NK-92 treated with Interleukin-12 subunit alpha and Interleukin-12 subunit beta, amount 100 ng/mL, for 24 hours (cell line): ENCODE data around the gene ZBTB7C.

Experiments
- DNase-seq: peaks from one replicate; lab custom pipeline; 2025; lab: John Stamatoyannopoulos, UW

Gene ZBTB7C

DNA sequence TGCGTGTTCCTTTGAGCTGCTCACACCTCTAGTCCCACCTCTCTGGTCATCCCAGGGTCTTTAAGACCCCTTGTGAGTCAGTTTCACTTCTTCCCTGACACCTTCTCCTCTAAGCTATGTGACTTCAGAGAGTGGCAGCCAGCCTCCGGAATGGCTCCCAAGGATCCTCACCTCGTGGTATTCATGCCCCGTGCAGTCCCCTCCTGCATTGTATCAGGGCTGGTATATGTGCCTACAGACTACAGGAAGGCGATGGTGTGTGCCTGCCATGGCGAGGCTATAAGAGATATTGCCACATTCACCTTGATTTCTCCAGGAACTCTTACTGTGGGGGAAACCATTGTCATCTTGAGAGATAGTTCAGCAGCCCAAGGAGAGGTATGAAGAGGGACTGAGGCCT, 350.7 kb downstream of the ZBTB7C start:
- DNase-seq: no peak

DNA sequence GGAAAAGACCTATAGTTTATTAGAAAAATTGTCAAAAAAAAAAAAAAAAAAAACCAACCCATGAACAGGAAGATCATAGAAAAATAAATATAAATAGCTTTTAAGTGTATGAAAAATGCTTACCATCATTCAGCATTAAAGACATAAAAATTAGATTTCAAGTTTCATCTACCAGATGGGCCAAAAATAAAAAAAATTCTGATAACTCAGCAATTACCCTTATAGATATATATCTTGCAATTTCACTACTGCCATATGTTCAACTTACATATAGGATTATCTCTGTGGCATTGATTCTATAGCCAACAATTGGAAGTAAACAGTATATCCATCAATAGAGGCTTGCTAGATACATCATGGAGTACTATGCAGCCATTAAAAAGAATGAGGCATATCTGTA, 352.2 kb downstream of the ZBTB7C start:
- no peak for DNase-seq

DNA sequence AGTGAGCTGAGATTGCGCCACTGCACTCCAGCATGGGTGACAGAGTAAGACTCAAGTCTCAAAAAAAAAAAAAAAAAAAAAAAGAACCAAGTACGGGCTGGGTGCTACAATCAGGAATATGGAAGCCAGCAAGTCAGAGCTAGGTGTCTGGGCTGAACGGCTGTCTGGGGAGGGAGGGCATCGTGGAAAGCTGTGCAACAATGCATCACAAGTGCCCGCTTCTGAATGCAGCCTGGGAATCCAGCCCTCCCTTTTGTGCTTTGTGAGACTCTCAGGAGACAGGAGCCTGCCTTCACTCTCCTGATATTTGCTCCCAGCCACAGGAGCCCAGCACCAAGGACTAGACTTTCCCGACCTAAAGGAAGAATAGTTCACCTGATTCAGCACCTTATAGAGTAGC, 353.8 kb downstream of the ZBTB7C start:
- DNase-seq: no peak

DNA sequence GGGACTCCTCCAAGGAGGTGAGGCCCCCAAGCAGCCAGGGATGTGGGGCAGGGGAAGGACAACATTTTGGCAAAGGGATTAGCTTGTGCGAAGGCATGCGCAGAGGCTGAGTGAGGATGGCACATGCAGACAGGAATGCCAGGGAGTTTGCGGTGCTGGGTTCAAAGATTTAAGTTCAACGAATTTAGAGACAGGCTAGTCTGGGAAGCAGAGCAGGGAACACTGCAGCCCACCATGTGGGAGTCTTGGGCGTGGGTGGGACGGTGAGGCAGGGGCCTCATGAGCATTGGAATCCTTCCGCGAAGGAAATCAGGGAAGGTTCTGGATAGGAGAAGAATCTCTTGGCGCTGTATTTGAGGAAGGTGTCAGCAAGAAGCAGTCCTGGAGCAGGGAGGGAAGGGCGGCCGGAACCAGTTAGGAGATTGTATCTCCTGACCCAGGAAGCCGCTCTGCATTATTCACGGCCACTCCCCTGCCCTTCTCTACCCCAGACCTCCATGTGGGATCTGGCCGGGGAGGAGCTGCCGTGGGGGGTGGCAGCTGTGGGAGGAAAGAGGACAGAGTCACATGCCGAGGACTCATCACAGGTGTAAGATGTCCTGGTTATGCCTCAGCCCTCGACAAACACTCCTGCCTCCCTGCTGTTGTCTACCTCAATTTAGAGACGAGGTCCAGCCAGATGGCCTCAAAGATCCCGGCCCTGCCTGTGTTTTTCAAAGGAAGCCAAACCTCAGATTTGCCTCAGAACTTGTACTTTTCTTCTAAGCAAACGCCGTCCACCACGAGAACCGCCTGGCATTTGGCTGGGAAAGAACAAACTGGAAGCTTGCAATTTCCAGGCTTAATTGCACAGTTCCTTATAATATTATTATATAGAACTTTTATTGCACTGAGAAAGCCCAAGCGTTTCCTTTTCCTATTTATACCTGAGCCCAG, 355.0 kb downstream of the ZBTB7C start:
- DNase-seq: no peak

DNA sequence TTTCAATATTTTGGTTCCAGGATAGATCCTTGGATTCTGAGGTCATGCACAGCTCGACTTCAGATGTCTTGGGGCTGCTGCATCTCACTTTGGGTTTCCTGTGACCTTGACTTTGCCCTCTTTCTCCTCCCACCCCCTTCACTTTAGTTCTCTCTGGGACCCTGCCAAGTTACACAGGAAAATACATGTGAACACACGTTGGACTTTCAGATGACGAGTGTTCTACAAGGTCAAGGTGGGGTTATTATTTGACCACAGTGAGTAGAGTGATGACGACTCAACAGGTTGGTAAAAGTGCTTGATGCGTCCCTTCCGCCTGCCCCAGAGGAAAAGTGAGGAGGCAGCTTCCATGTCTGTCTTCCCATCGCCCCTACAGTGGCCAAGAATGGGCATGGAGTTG, 356.3 kb downstream of the ZBTB7C start:
- no peak for DNase-seq

DNA sequence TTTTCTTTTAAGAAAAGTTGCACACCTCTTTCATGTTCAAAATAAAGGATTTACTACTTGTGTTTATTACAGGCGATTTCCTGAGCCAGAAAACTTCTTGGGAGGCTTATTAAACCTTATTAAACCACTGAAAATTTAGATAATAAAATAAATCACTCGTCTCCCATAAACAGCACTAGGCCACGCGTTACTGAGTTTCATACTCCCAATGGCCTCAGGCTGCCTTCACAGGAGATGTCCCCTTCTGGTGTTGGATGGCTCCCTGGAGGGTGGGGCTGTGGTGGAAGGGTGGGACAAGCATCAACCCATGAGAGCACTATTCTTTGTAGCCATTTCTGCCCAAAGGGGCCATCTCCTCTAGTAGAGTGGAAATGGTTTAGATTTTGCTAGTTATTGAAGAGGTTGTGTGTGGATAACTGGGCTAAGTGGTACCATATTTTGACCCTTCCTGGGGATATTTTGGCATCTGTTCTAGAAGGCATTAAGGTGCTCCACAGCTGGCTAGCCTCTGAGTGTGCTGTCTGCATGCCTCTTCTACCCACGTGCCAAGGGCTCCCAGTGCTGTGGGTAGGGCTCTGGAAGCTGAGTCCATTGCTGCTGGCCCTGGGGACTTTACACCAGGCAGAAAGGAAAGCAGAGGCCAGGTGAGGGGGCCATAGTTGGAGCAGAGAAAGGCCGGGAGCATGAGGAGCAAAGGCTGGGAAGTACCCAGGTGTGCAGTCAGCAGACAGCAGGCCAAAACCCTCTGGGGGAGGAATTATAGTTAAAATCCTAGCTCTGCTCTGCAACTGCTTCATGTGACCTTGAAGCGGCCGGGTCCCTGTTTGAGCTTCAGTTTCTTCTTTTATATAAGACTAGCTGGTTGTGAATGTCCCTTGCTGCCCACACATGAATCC, 357.0 kb downstream of the ZBTB7C start:
- no peak for DNase-seq

DNA sequence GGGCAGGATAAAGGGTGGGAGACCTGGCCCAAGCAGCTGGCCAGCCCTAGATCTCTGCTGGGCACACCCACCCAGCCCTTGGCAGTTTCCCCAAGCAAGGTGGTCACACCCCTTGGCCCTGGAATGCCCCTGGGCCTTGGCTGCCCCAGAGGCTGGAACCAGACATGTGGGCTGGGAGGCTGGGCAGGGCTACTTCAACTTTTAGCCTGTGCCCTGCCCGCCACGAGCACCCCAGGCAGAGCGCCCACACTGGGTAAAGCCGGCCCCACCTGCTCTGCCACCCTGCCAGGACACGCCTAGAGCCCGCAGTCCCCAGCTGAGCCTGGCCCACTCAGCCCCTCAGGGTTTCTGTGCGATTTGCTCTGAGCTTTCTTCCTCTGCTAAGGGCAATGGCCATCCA, 359.0 kb downstream of the ZBTB7C start:
- DNase-seq: no peak

DNA sequence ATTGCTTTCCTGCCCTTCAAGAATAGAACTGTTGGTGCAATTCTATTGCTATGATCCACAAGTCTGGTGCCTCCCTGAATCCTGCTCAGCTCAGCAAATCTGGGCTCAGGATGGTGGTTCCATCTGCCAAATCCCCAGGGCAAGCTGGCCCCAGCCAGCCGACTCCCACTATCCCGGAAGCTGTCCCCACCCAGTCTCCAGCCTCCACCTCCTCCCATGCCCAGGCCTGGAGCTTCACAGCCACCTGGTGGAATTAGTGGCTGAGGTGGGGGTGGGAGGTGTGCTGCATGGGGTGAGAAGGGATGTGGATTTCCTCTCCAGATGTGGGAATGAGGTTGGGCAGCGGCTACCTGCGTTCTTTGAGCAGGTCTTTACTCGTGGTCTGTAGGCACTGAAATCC, 359.4 kb downstream of the ZBTB7C start:
- no peak for DNase-seq

DNA sequence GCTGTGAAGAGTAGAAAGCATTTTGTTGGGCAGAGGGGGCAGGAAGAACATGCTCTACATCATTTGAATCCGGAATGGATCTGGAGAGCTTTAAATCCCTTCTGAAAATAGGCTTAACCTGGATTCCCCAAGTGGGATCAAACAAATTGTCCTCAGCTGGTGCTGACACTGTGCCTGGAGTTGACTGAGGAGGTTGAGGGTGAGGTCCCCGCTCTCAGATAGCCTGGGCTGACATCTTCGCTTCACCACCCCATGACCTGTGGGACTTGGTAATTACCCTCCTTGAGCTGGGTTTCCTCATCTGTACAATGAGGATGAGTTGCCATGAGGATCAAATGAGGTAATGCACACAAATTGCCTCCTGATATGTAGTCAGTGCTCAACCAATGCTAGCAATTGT, 360.9 kb downstream of the ZBTB7C start:
- DNase-seq: no peak

DNA sequence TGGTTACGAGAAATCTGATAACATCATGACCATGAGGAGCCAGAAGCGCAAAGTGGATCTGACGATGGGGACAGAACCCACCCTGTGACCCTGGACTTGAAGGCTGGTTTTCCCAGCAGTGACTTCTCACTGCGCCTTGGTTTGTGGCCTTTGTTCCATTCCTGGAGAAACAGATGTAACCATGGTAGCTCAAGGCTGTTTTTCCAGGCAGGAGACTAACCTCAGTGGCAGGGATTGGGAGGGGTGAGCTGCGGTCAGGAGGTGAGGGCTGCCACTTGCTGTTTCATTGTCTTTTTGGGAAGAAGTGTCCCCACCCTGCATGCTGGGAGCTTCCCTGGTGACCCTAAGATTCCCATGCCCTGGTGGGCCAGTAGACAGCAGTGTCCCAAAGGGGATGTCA, 362.3 kb downstream of the ZBTB7C start:
- DNase-seq: no peak

DNA sequence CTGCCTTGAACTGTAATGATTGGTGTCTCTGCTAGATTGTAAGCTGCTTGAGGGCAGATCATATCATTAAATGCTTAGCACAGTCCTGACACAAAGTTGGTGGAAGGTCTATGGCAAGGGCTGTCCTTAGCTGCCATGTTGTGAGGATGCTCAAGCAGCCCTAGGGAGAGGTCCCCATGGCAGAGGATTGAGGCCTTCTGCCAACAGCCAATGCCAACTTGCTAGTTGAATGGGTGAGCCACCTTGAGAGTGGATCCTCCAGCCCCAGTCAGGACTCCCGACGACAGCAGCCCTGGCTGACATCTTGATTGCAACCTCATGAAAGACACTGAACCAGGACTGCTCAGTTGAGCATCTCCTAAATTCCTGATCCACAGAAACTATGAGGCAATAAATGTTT, 363.4 kb downstream of the ZBTB7C start:
- DNase-seq: no peak

DNA sequence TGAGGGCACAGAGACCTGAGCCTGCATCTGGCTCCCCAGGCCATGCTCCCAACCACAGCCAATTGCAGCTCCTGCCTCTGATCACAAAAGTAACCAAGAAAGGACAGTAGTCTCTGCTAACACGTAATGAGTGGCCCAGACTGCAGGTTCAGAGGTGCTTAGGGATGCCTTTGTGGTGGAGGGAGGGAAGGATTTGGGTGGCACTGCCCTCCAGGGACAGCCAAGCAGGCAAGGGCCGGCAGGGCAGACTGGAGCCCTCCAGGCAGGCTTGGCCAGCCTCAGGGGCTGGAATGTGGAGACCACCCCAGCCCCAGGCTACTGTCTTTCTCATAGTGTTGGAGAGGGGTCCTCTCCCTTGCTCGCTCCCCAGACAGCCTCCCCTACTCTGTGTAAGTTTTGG, 364.2 kb downstream of the ZBTB7C start:
- no peak for DNase-seq

DNA sequence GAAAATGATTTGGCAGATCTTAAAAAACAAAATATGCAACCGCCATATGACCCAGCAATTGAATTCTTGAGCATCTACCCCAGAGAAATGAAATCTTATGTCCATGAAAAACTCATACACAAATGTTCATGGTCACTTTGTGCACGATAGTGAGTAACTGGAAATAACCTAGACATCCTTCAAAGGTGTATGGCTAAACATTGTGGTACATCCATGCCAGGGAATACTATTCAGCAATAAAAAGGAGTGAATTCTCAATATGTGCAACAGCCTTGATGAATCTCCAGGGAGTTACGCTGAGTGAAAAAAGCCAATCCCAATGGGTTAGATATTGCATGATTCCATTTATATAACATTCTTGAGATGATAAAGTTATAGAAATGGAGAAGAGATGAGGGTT, 366.0 kb downstream of the ZBTB7C start:
- DNase-seq: no peak

DNA sequence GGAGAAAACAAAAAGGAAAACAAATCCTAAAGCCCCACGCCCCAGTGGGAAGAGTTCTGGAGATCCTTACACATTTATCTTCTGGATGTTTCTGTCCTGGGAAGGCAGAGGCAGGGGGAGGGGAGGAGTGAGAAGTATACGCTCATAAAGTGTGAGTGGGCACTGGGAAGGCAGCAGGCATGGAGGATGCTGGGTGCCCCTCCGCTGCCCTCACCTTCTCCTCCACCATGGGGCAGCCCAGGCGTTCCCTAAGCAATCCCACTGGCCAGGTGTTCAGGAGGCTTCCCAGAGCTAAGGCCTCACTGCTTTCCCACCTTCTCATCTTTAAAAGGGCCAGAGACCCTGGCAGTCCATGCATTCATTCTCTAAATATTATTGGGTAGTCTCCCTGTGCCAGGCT, 366.8 kb downstream of the ZBTB7C start:
- DNase-seq: no peak

DNA sequence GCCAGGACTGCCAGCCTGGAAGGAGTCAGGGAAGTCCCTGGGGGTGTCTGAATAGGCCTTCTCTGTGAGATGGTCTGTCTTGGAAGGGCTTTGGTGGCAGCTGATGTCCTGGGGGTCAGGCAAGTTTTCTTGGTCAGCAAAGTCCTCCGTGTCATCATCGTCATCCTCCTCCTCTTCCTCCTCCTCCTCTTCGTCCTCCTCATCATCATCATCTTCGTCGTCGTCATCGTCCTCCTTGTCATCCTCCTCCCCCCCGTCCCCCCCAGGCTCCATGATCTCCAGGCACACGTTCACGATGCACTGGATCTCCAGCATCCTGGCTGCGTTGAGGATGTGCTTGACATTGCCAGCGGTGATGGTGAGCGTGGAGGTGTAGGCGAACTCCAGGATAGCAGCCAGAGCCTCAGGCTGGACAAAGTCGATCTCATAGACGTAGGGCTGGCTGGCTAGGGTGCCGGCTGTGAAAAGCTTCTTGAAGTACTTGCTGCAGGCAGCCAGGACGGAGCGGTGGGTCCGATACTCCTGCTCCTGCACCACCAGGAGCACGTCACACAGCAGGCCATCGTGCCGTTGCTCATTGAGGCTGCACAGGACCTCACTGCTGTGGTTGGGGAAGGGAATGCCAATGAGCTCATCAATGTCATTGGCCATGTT, 368.6 kb downstream of the ZBTB7C start:
- no peak for DNase-seq

DNA sequence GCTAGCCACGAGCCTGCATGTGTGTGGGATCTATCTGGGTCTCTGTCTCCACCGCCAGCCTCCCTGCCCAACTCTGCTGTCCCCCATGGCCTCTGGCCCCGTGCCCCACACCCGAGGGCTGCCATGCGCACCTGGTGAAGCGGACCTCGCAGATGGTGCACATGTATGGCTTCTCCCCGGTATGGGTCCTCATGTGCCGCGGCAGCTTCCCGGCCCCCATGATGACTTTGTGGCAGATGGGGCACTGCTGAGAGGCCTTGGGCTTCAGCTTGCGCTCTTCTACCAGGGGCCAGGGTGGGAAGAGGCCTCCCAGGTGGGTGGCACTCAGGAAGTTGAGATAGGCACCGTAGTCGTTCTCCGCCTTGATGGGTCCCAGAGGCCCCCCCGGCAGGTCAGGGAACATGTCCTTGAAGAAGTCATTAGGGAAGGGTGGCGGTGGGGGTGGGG, 369.4 kb downstream of the ZBTB7C start:
- DNase-seq: no peak

DNA sequence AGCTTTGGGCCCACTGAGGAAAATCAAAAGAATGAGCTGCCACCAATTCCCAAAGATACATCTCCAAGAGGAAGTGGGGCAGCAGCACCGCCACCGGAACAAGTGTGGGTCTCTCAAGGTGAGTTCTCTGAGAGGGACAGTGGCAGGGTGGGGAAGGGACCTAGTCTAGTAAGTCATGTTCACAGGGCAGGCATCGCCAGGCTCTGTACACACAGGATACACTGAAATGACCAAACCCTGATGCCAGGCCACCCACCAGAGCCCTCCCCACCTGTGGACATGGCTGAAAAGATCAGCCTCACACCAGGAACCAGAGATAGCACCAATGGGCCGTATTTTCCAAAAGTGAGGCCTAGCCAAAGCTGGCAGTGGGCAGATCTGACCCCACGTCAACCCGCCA, 370.5 kb downstream of the ZBTB7C start:
- no peak for DNase-seq

DNA sequence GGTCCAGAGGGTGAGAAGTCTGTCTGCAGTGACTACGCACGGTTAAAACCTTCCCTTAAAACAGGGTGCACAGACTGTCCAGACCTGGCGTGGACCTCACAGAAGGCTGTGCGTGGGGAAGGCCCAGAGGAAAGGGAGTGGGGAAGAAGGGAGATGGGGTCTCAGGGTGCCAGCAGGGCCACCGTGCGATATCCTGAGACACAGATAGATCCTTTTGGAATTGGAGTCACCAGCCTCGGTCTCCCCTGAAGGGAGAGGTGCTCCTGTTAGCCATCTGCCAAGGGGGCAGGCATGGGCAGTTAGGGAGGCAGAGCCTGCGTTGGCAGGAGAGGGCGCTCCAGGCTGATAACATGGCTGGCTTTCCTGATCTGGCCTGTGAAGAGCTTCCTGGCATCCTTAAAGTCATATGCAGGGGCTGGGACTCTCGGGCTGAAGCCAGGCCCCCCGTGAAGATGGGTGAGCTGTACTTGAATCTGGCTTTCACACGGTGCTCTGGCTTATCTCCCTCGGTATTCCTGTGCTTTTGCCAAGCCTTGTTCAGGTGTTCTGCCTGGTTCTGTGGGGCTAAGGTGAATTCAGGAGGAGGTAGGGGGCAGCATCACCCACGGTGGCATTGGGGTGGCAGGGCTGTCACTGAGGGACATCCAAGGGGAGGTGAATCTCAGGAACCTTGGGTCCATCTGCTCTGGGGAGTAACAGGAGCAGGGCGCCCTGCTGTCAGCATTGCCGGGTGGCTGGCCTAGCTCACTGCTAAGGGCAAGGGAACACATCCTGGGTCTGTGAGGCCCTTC, 371.5 kb downstream of the ZBTB7C start:
- no peak for DNase-seq

DNA sequence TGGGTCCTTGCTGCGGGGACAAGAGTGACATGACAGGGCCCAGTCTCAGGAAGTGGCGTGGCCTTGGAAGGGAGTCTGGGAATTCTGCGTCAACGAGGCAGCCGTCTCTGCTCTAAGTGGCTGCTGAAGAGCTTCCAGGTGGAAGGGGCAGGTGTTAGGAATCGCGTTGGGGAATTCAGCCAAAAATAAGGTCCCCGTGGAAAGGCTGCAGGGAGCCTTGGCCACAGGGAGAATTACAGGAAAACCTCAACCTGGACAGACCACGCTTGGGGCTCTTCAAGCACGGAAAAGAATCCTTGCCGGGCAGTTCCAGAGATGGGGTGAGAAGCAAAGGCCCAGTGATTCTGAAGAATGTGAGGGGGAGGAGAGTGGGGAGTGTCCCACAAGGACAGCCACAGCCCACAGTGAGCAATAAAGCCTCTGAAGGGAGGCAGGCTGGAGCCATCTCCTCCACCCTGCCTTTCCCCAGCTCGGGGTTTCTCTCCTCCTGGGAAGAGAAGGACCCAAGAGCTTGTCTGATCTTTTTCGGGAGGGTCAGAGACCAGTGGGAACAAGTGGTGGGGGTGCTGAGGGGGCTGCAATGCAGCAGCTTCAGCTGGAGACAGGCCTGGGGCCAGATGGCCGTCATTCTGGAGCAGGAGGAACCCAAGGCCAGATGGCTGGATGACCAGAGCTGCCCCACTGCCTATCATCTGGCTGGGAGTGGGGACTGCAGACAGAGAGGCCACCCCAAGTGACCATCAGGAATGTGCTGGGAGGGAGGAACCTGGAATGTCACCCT, 372.4 kb downstream of the ZBTB7C start:
- no peak for DNase-seq

DNA sequence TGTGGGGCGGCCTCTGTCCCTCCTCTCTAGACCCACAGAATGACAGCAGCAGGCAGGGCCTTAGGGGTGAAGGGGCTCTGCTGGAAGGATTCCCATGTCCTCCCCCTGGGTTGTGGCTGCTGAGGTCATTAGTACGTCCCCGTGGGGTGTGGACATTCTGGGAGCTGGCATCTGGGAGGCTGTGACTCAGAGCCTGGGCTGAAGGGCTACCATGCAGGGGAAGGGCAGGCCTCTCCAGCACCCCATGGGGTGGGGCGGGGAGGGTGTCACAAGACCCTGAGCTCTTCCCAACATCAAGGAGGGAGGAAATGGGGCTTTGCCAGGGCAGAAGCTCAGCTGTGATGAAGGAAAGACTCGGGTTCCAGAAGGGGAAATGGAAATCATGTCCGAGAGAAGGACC, 373.0 kb downstream of the ZBTB7C start:
- DNase-seq: no peak

DNA sequence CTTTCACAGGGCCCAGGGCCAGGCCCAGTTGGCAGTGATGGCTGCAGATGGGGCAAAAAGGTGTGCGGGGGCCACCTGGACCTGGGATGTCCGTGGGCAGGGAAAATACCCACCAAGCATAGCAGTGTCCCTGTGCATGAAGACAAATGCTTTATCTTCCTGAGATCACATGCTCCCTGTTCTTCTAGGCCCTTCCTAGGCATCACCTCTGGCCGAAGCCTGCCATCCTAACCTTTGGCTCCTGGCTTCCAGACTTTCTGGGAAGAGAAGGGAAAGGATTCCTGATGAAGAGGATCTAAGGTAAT, 373.7 kb downstream of the ZBTB7C start:
- no peak for DNase-seq
